Stomach (tissue), 4 donors: ENCODE data around the gene TIE1.

Experiments used
- CTCF ChIP-seq, 7 experiments: fragments of 450-650 bp in 4 of 7; fragments of 200-600 bp in 3 of 7; sonication (generic) in 3 of 7; IDR thresholded peaks; one replicate each; pipeline ENCODE4 v1.5.1; 2016 to 2019; ENCODE audit warnings: antibody characterized with exemption in 7 of 7, control low read depth in 2 of 7, mild to moderate bottlenecking in 1 of 7
- EP300 ChIP-seq: sonication (generic); formaldehyde crosslinking; IDR thresholded peaks from one replicate; pipeline ENCODE4 v1.6.1; 2017; ENCODE audit warnings: antibody characterized with exemption

DNA sequence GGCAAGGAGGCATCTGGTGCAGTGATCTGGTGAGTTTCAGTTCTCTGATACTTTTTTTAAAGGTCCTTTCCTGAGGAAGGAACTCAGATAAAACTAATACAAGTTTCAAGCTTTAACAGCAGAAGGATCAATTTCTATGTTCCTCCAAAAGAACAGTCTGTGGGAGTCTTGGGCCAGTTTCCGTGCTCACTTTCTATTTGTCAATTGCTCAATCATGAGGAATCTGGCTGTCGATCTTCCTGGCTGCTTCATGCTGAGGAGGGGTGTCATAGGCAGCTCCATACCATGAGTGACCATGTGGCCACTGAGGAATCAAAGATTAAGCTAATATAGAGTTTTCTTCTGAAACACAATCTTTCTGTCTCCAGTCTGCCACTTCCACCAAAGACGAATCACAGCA, 42.4 kb upstream of the TIE1 start:
- TF ChIP-seq CTCF (IDR thresholded peaks at IDR 0.05) (no peak), EP300 (no peak)
